ENCODE measurements around the gene POLR2M.

DNA sequence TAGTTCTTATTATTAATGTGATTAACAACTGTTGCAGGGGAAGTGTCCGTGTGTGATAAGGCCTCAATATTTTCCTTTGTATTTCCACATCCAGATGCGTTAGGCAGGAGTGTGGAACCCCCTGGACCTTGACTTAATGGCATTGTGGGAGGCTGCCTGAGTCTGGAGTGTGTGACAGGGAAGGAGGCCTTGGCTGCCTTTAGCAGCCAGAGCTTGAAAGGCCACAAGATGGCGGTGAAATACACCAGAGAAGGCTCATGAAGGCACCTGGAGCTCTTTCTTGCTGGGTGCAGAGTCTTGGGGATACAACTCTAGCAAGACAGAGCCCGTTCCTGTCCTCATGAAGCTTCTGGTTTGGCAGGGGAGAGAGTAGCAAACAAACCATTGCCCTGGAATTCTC lies 36.9 kb downstream of the POLR2M start:
- TF ChIP-seq RXRA (IDR thresholded peaks at IDR 0.05) (no peak), SP1 (IDR thresholded peaks at IDR 0.05) (no peak), YY1 (IDR thresholded peaks at IDR 0.05) (no peak), NR2F2 (IDR thresholded peaks at IDR 0.05) (no peak), TAF1 (conservative IDR thresholded peaks at IDR 0.05) (no peak), HNF4A (conservative IDR thresholded peaks at IDR 0.05) (no peak)
- TF ChIP-seq, protein P1, sequence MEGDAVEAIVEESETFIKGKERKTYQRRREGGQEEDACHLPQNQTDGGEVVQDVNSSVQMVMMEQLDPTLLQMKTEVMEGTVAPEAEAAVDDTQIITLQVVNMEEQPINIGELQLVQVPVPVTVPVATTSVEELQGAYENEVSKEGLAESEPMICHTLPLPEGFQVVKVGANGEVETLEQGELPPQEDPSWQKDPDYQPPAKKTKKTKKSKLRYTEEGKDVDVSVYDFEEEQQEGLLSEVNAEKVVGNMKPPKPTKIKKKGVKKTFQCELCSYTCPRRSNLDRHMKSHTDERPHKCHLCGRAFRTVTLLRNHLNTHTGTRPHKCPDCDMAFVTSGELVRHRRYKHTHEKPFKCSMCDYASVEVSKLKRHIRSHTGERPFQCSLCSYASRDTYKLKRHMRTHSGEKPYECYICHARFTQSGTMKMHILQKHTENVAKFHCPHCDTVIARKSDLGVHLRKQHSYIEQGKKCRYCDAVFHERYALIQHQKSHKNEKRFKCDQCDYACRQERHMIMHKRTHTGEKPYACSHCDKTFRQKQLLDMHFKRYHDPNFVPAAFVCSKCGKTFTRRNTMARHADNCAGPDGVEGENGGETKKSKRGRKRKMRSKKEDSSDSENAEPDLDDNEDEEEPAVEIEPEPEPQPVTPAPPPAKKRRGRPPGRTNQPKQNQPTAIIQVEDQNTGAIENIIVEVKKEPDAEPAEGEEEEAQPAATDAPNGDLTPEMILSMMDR (IDR thresholded peaks at IDR 0.05; ENCODE audit: low read depth, low read length, missing input control) = no peak
- TF ChIP-seq, protein P2, sequence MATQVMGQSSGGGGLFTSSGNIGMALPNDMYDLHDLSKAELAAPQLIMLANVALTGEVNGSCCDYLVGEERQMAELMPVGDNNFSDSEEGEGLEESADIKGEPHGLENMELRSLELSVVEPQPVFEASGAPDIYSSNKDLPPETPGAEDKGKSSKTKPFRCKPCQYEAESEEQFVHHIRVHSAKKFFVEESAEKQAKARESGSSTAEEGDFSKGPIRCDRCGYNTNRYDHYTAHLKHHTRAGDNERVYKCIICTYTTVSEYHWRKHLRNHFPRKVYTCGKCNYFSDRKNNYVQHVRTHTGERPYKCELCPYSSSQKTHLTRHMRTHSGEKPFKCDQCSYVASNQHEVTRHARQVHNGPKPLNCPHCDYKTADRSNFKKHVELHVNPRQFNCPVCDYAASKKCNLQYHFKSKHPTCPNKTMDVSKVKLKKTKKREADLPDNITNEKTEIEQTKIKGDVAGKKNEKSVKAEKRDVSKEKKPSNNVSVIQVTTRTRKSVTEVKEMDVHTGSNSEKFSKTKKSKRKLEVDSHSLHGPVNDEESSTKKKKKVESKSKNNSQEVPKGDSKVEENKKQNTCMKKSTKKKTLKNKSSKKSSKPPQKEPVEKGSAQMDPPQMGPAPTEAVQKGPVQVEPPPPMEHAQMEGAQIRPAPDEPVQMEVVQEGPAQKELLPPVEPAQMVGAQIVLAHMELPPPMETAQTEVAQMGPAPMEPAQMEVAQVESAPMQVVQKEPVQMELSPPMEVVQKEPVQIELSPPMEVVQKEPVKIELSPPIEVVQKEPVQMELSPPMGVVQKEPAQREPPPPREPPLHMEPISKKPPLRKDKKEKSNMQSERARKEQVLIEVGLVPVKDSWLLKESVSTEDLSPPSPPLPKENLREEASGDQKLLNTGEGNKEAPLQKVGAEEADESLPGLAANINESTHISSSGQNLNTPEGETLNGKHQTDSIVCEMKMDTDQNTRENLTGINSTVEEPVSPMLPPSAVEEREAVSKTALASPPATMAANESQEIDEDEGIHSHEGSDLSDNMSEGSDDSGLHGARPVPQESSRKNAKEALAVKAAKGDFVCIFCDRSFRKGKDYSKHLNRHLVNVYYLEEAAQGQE (IDR thresholded peaks at IDR 0.05) = no peak
- TF ChIP-seq, protein P3, sequence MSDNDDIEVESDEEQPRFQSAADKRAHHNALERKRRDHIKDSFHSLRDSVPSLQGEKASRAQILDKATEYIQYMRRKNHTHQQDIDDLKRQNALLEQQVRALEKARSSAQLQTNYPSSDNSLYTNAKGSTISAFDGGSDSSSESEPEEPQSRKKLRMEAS (IDR thresholded peaks at IDR 0.05) = no peak
